Activated naive CD4-positive, alpha-beta T cell treated with anti-CD3 and anti-CD28 coated beads, Interleukin-2, amount 50 U/mL, for 24 hours (primary cell): Measurements from ENCODE around the gene CES4A.
"Not testable (repeated sequence)": the region's sequence is repeated elsewhere in the genome, so short reads cannot be mapped to it uniquely, and the experiment has no call there.

Source experiments
- H3K27ac Mint-ChIP-seq: one replicate; pipeline ENCODE4 v1.8.0; 2021; ENCODE audit warnings: mild to moderate bottlenecking, mixed read lengths
- H3K27me3 Mint-ChIP-seq: one replicate; pipeline ENCODE4 v1.8.0; 2021; ENCODE audit warnings: mixed read lengths
- H3K36me3 Mint-ChIP-seq: one replicate; pipeline ENCODE4 v1.8.0; 2021; ENCODE audit warnings: mixed read lengths
- H3K4me1 Mint-ChIP-seq: one replicate; pipeline ENCODE4 v1.8.0; 2021; ENCODE audit warnings: mixed read lengths
- H3K4me3 Mint-ChIP-seq: one replicate; pipeline ENCODE4 v1.8.0; 2021; ENCODE audit warnings: mild to moderate bottlenecking, mixed read lengths
- H3K9me3 Mint-ChIP-seq: one replicate; pipeline ENCODE4 v1.8.0; 2021; ENCODE audit warnings: mixed read lengths

Gene CES4A

DNA sequence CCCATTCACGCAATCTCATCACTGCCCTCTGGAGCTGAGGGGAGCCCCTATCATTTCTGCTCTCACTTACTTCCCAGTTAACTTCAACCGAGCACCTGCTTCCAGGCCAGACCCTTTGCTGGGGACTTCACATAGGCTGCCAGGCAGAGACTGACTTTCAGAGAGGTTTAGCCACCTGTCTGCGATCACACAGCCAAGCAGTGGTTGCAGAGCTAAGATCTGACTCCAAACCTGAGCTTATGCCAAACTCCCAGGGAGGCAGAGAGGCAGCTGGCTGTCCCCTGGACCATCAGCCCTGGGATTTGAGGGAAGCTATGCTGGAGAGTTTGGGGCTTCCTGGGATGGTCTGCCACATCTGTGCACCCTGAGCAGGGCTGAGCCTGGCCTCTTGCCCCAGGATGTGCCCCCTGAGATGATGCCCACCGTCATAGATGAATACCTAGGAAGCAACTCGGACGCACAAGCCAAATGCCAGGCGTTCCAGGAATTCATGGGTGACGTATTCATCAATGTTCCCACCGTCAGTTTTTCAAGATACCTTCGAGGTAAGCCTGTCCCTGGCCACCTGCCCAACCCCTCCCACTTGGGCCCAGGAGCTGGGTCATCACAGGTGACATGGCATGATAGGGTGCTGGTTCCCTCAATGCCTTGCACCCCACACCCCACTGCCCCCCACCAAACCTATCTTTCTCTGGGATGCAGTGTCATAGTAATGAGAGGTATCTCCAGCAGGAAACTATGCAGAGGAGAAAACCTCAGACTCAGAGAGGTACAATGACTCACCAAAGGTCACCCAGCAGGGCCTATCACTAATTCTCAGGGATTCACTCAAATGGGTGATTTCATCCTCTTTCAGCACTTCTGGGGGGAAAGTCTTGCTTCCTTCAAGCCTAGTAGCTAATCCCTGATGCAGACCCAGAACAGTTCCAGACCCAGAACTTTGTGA, 17.3 kb upstream of the CES4A start:
- H3K4me1 Mint-ChIP-seq = peaks cover 5% of the 10 kb centered on the region
- H3K27ac Mint-ChIP-seq = no peak overlapping the region
- H3K4me3 Mint-ChIP-seq = no peak overlapping the region
- no peaks in the 10 kb centered on the region for H3K27me3 Mint-ChIP-seq
- H3K36me3 Mint-ChIP-seq = no peaks in the 10 kb centered on the region
- no peaks in the 10 kb centered on the region for H3K9me3 Mint-ChIP-seq

DNA sequence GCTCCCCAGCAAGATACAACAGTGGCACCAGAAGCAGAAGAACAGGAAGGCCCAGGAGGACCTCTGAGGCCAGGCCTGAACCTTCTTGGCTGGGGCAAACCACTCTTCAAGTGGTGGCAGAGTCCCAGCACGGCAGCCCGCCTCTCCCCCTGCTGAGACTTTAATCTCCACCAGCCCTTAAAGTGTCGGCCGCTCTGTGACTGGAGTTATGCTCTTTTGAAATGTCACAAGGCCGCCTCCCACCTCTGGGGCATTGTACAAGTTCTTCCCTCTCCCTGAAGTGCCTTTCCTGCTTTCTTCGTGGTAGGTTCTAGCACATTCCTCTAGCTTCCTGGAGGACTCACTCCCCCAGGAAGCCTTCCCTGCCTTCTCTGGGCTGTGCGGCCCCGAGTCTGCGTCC, 15.4 kb upstream of the CES4A start:
- Mint-ChIP-seq H3K4me1 (peaks cover 9% of the 10 kb centered on the region), H3K9me3 (no peaks in the 10 kb centered on the region), H3K27ac (no peak overlapping the region), H3K27me3 (no peaks in the 10 kb centered on the region), H3K36me3 (no peaks in the 10 kb centered on the region), H3K4me3 (no peak overlapping the region)

DNA sequence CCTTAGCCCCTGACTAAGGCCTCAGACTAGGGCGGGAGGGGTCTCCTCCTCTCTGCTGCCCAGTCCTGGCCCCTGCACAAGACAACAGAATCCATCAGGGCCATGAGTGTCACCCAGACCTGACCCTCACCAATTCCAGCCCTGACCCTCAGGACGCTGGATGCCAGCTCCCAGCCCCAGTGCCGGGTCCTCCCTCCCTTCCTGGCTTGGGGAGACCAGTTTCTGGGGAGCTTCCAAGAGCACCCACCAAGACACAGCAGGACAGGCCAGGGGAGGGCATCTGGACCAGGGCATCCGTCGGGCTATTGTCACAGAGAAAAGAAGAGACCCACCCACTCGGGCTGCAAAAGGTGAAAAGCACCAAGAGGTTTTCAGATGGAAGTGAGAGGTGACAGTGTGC, 14.7 kb upstream of the CES4A start:
- Mint-ChIP-seq H3K4me1 (peaks cover 9% of the 10 kb centered on the region), H3K9me3 (no peaks in the 10 kb centered on the region), H3K27ac (no peak overlapping the region), H3K27me3 (no peaks in the 10 kb centered on the region), H3K36me3 (no peaks in the 10 kb centered on the region), H3K4me3 (no peak overlapping the region)

DNA sequence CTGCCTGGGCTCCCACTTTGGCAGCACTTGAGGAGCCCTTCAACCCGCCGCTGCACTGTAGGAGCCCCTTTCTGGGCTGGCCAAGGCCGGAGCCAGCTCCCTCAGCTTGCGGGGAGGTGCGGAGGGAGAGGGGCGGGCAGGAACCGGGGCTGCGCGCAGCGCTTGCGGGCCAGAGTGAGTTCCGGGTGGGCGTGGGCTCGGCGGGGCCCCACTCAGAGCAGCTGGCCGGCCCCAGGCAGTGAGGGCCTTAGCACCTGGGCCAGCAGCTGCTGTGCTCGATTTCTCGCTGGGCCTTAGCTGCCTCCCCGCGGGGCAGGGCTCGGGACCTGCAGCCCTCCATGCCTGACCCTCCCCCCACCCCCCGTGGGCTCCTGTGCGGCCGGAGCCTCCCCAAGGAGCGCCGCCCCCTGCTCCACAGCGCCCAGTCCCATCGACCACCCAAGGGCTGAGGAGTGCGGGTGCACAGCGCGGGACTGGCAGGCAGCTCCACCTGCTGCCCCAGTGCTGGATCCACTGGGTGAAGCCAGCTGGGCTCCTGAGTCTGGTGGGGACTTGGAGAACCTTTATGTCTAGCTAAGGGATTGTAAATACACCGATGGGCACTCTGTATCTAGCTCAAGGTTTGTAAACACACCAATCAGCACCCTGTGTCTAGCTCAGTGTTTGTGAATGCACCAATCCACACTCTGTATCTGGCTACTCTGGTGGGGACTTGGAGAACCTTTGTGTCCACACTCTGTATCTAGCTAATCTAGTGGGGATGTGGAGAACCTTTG, 14.0 kb upstream of the CES4A start:
- H3K4me1 Mint-ChIP-seq, H3K4me3 Mint-ChIP-seq, H3K27me3 Mint-ChIP-seq, H3K27ac Mint-ChIP-seq, H3K9me3 Mint-ChIP-seq, H3K36me3 Mint-ChIP-seq: not testable (repeated sequence)

DNA sequence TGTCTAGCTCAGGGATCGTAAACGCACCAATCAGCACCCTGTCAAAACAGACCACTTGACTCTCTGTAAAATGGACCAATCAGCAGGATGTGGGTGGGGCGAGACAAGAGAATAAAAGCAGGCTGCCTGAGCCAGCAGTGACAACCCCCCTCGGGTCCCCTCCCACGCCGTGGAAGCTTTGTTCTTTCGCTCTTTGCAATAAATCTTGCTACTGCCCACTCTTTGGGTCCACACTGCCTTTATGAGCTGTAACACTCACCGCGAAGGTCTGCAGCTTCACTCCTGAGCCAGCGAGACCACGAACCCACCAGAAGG, 13.5 kb upstream of the CES4A start:
- not testable (repeated sequence) for H3K36me3 Mint-ChIP-seq, H3K27me3 Mint-ChIP-seq, H3K4me1 Mint-ChIP-seq, H3K27ac Mint-ChIP-seq, H3K9me3 Mint-ChIP-seq
- H3K4me3 Mint-ChIP-seq = peak overlapping the region; percentile 40

DNA sequence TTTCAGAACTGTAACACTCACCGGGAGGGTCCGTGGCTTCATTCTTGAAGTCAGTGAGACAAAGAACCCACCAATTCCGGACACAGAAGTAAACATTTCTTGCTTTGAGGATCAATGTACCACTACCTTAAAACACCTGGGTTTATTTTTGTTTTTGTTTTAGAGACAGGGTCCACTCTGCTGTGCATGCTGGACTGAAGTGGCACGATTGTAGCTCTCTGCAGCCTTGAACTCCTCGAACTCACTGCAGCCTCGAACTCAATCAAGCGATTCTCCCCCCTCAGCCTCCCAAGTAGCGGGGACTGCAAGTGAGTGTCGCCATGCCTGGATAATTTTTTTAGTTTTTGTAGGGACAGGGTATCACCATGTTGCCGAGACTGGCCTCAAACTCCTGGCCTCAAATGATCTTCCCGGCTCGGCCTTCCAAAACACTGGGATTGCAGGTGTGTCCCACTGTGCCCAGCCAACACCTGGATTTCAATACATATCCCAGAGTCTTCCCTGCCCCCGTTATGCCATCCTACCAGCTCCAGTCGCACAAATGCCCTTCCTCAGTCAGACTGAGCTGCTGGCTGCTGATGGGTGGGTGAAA, 13.0 kb upstream of the CES4A start:
- Mint-ChIP-seq H3K27ac (no peak overlapping the region), H3K36me3 (no peaks in the 10 kb centered on the region), H3K4me3 (no peak overlapping the region), H3K9me3 (no peaks in the 10 kb centered on the region), H3K4me1 (peaks cover 9% of the 10 kb centered on the region), H3K27me3 (no peaks in the 10 kb centered on the region)

DNA sequence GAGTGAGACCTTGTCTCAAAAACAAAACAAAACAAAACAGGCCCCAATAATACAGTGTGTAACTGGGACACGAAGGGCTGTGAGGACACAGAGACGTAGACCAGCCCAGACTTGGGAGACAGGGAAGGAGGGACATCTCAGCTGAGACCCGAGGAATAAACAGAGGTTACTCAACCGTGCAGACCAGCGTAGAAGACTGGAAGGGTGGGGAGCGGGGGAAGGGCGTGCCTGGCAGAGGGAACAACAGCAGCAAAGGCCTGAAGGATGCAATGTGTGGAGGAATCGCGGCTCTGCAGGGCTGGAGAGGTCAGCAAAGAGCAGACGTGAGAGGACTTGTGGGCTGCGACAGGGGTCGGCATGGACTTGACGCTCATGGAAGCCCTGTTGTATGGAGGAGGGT, 11.6 kb upstream of the CES4A start:
- Mint-ChIP-seq H3K4me3 (no peak overlapping the region), H3K36me3 (no peaks in the 10 kb centered on the region), H3K9me3 (no peaks in the 10 kb centered on the region), H3K27me3 (no peaks in the 10 kb centered on the region), H3K4me1 (peaks cover 9% of the 10 kb centered on the region), H3K27ac (peak overlapping the region; percentile 30)

DNA sequence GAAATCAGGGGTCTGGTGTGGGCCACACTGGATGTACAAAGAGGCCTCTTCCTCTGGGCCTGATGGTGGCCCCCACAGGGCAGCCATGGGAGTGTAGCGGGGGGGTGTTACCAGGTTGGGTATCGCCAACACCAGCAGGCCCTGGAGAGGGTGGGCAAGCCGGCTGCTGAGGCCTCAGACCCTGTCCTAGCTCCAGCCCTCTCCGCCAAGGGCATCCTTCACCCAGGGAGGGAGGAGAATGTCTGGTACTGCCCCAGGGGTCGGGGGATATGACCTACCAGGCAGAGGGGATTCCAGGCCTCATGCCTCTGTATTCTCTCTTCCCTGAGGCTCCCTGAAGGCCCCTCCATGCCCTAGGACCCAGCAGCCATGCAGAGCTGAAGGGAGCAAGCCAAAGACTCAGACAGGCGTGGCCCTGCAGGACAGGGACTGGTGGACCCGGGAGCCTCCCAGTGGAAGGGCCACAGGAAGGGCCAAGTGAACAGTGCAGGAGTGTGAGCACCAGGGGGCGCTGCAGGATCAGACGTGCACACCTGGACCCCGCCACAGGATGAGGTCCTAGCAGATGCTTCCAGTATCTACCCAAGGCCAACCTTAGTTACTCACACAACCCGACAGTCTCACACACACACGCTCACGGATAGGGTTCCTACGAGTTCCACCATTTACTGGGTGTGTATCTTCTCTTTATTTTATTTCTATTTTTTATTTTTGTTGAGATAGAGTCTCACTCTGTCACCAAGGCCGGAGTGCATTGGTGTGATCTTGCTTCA, 10.9 kb upstream of the CES4A start:
- Mint-ChIP-seq H3K27ac (no peak overlapping the region), H3K9me3 (no peaks in the 10 kb centered on the region), H3K36me3 (no peaks in the 10 kb centered on the region), H3K4me3 (no peak overlapping the region), H3K4me1 (peaks cover 15% of the 10 kb centered on the region), H3K27me3 (no peaks in the 10 kb centered on the region)

DNA sequence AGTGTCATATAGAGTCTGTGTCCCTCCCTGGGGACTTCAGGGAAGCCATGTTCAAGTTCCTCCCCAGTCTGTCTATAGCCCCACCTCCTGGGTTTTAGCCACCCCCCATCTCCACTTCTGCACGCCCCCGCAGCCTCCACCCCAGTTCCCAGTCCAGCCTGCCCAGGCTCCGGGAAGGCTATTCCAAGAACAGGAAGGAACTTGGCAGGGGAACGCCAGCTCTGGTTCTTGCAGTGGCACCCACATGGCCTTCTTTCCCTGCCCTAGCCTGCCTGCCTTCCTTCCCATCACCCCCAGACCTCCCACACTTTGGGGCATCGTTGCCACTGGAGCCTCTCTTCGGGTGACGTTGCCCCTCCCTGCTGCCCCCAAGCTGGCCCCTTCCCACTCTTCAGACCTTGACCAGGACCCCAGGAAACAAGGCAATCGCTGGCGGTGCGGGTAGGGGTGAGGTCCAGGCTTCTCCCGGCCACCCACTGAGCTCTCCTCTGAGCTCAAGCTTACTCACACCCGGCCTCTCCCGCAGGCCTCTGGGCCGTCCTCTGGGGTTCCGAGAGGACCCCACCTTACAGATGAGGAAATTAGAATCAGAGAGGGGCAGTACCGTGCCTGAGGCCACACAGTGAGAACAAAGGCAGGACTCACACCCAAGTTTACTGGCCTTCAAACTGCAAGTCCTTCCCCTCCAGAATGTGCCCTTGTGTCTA, 9.2 kb upstream of the CES4A start:
- H3K4me1 Mint-ChIP-seq = peaks cover 24% of the 10 kb centered on the region
- H3K27ac Mint-ChIP-seq = no peak overlapping the region
- no peaks in the 10 kb centered on the region for H3K36me3 Mint-ChIP-seq
- no peak overlapping the region for H3K4me3 Mint-ChIP-seq
- no peaks in the 10 kb centered on the region for H3K9me3 Mint-ChIP-seq
- H3K27me3 Mint-ChIP-seq = no peaks in the 10 kb centered on the region

DNA sequence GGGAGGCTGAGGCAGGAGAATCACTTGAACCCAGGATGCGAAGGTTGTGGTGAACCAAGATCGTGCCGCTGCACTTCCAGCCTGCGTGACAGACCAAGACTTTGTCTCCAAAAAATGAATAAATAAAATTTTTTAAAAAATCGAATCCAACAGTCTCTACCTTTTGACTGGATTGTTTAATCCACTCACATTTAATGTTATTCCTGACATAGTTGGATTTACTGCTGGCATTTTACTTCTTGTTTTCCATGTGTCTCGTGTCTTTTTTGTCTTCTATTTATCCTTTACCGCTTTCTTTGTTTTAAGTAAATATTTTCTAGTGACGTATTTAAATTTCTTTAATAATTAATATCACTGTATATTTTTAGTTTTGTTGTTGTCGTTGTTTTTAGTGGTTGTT, 5.4 kb upstream of the CES4A start:
- H3K9me3 Mint-ChIP-seq = no peaks in the 10 kb centered on the region
- H3K36me3 Mint-ChIP-seq = no peaks in the 10 kb centered on the region
- H3K27ac Mint-ChIP-seq = no peak overlapping the region
- no peaks in the 10 kb centered on the region for H3K27me3 Mint-ChIP-seq
- H3K4me3 Mint-ChIP-seq = no peak overlapping the region
- H3K4me1 Mint-ChIP-seq = peaks cover 31% of the 10 kb centered on the region

DNA sequence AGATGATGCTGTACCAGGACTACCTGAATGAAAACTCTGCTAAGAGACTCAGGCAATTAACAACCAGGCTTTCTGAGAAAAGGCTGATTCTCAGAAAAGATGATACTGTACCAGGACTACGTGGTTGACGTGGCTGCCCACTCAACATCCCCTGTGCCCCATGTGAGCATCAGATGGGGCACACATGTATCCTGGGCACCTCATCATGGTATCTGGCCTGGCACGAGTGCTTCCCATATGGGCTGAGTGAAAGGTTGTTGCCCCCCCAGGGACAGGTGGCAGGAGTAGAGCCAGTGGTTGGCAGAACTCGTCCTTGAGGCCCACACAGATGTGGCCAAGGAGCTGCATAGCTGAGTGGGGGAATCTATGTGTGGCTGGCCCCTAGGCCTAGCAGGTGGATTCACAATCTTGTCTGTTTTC, 3.5 kb upstream of the CES4A start:
- no peaks in the 10 kb centered on the region for H3K27me3 Mint-ChIP-seq
- H3K4me3 Mint-ChIP-seq = peak overlapping the region; percentile 32
- H3K36me3 Mint-ChIP-seq = no peaks in the 10 kb centered on the region
- H3K4me1 Mint-ChIP-seq = peaks cover 31% of the 10 kb centered on the region
- no peaks in the 10 kb centered on the region for H3K9me3 Mint-ChIP-seq
- H3K27ac Mint-ChIP-seq = peak overlapping the region; percentile 96

DNA sequence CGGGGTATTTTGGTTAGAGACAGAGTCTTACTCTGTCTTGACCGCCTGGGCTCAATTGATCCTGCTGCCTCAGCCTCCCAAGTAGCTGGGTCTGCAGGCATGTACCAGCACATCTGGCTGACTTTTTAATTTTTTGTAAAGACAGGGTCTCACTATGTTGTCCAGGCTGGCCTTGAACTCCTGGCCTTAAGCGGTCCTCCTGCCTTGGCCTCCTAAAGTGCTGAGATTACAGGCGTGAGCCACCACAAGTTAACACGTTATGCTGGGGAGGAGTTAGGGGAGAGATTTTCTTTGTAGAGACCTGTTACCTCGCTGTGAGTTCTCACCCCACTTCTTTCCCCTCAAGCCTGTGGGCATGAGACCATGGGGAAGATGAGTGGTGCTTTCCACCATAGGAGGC, 1.8 kb upstream of the CES4A start:
- no peak overlapping the region for H3K4me3 Mint-ChIP-seq
- no peaks in the 10 kb centered on the region for H3K27me3 Mint-ChIP-seq
- no peaks in the 10 kb centered on the region for H3K9me3 Mint-ChIP-seq
- H3K4me1 Mint-ChIP-seq = peaks cover 31% of the 10 kb centered on the region
- H3K36me3 Mint-ChIP-seq = no peaks in the 10 kb centered on the region
- H3K27ac Mint-ChIP-seq = no peak overlapping the region

DNA sequence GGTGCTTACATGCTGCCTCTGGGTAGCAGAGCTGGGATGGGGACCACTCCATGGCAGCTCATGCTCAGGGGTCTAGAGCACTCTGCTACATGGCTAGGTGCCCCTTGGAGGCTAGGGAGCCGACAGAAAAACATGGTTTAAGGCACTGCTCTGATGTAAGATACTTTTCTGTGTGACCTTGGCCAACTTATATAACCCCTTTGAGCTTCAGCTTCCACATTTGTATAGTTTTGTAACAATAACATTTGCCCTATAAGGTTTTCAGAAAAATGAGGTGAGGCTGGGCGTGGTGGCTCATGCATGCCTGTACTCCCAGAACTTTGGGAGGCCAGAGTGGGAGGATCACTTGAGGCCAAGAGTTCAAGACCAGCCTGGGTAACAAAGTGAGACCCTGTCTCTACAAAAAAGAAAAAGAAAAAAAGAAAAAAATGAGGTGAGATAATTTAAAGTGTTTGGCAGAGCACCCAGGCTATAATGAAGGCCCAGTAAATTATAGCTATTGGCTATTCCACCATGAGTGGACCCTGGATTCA, 3.2 kb downstream of the CES4A start:
- Mint-ChIP-seq H3K4me3 (no peak overlapping the region), H3K9me3 (no peaks in the 10 kb centered on the region), H3K4me1 (no peaks in the 10 kb centered on the region)

DNA sequence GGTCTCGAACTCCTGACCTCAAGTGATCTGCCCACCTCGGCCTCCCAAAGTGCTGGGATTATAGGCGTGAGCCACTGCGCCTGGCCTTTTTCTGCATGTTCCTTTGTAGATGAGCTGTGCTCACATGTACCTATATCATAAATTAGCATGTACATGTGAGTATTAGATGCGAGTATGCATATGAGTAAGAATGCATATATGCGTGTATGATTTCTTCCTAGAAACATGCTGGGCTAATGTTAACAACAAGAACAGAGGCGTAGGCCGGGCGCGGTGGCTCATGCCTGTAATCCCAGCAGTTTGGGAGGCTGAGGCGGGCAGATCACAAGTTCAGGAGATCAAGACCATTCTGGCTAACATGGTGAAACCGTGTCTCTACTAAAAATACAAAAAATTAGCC, 5.2 kb downstream of the CES4A start:
- peak overlapping the region; percentile 30 for H3K27ac Mint-ChIP-seq
- H3K27me3 Mint-ChIP-seq, H3K4me1 Mint-ChIP-seq, H3K4me3 Mint-ChIP-seq, H3K36me3 Mint-ChIP-seq, H3K9me3 Mint-ChIP-seq: not testable (repeated sequence)

More for the DNA sequence above, 3.2 kb downstream of the CES4A start:
- Mint-ChIP-seq H3K27me3 (no peaks in the 10 kb centered on the region), H3K27ac (no peak overlapping the region), H3K36me3 (no peaks in the 10 kb centered on the region)
